IMR-90 (cell line): ENCODE data around the gene ANKDD1A.

Experiments used
- BHLHE40 ChIP-seq: fragments of 150-350 bp; IDR thresholded peaks from 2 replicates; pipeline ENCODE4 v1.6.1; 2016; ENCODE audit warnings: mild to moderate bottlenecking, low read depth, low read length
- CEBPB ChIP-seq: IDR thresholded peaks from 2 replicates; pipeline ENCODE4 v1.6.1; 2012; ENCODE audit warnings: low read depth, low read length, improper control_type of control experiment
- CHD1 ChIP-seq: IDR thresholded peaks from 2 replicates; pipeline ENCODE4 v1.6.1; 2012; ENCODE audit warnings: low read depth, low read length, improper control_type of control experiment
- ELK1 ChIP-seq: fragments of 150-350 bp; IDR thresholded peaks from 2 replicates; pipeline ENCODE4 v1.6.1; 2016; ENCODE audit warnings: low read depth, mild to moderate bottlenecking, low read length, moderate library complexity, borderline replicate concordance
- FOS ChIP-seq: fragments of 150-350 bp; IDR thresholded peaks from 2 replicates; pipeline ENCODE4 v1.6.1; 2016; ENCODE audit warnings: low read depth, low read length
- MAFK ChIP-seq: IDR thresholded peaks from 2 replicates; pipeline ENCODE4 v1.6.1; 2012; ENCODE audit warnings: low read depth, low read length, improper control_type of control experiment
- MAZ ChIP-seq: IDR thresholded peaks from 2 replicates; pipeline ENCODE4 v1.6.1; 2012; ENCODE audit warnings: low read depth, mild to moderate bottlenecking, low read length, improper control_type of control experiment, moderate library complexity, borderline replicate concordance
- MXI1 ChIP-seq: IDR thresholded peaks from 2 replicates; pipeline ENCODE4 v1.6.1; 2012; ENCODE audit warnings: low read depth, mild to moderate bottlenecking, low read length, moderate library complexity, borderline replicate concordance
- POLR2A ChIP-seq: IDR thresholded peaks from 2 replicates; pipeline ENCODE4 v1.6.1; 2012; ENCODE audit warnings: mild to moderate bottlenecking, low read depth, low read length
- RAD21 ChIP-seq: IDR thresholded peaks from 2 replicates; pipeline ENCODE4 v1.6.1; 2012; ENCODE audit warnings: low read length, improper control_type of control experiment
- RCOR1 ChIP-seq: IDR thresholded peaks from 2 replicates; pipeline ENCODE4 v1.6.1; 2012; ENCODE audit warnings: mild to moderate bottlenecking, low read length, improper control_type of control experiment; ENCODE audit not compliant: insufficient replicate concordance
- RFX5 ChIP-seq: IDR thresholded peaks from 2 replicates; pipeline ENCODE4 v1.8.0; 2012; ENCODE audit warnings: low read depth, mild to moderate bottlenecking, low read length, moderate library complexity
- TF ChIP-seq, protein P1 (sequence below): conservative IDR thresholded peaks from 2 replicates; pipeline ENCODE4 v1.5.1; 2012; ENCODE audit warnings: mild to moderate bottlenecking, low read depth, low read length, improper control_type of control experiment

DNA sequence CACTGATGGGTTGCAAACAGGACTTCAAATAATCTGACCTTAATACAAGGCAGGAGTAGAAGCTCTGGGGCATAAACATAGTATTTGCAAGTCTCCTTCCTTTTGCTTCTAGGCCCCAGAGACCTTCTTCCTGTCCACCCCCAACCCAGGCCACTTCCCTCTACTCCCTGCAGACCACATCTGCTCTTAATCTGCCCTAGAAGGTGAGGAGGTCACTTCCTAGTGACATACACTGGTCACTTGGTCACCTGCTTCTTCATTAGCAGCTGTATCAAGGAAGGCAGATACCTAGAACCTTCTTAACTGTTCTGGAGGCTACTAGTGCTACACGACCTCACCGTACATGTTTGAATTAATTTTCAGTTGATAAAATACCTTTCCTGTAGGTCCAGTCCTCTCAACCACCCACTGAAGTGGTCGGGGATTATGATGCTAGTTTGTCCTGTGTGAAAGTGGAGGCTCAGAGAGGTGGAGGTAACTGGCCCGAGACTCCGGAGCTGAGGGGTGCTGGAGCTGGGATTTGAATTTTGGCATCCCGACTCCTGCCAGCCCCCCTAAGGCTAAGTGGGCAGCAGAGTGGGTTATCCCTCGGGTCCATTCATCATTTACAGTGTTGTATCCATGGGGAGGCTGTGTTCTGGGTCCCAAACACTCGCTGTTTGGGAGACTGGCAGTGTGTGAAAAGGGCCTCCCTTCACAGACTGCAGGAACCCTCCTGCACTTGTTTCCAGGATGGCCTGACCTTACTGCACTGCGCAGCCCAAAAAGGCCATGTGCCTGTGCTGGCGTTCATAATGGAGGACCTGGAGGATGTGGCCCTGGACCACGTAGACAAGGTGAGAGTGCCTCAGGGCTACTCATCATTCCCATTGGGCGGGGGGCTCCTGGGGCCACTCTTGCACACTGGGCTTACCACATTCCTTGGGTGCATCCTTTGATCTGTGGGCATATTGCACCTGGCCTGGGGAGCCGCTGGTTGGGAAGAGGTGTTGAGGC, 13.9 kb downstream of the ANKDD1A start:
- TF ChIP-seq, protein P1, sequence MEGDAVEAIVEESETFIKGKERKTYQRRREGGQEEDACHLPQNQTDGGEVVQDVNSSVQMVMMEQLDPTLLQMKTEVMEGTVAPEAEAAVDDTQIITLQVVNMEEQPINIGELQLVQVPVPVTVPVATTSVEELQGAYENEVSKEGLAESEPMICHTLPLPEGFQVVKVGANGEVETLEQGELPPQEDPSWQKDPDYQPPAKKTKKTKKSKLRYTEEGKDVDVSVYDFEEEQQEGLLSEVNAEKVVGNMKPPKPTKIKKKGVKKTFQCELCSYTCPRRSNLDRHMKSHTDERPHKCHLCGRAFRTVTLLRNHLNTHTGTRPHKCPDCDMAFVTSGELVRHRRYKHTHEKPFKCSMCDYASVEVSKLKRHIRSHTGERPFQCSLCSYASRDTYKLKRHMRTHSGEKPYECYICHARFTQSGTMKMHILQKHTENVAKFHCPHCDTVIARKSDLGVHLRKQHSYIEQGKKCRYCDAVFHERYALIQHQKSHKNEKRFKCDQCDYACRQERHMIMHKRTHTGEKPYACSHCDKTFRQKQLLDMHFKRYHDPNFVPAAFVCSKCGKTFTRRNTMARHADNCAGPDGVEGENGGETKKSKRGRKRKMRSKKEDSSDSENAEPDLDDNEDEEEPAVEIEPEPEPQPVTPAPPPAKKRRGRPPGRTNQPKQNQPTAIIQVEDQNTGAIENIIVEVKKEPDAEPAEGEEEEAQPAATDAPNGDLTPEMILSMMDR: no peak
- TF ChIP-seq RAD21 (no peak), ELK1 (no peak), RFX5 (no peak), POLR2A (no peak), FOS (no peak), CEBPB (no peak), BHLHE40 (no peak), CHD1 (no peak), MAFK (no peak), MAZ (no peak), RCOR1 (no peak), MXI1 (no peak)
